ENCODE measurements around the gene CDH4. TPM values are rescaled to one million over a fixed set of nuclear protein-coding genes. Genes with fewer than 3 reads are reported as not detected.
"Not testable (repeated sequence)": the region's sequence is repeated elsewhere in the genome, so short reads cannot be mapped to it uniquely, and the experiment has no call there.

CDH4 gene
- total RNA-seq, 1 donor from 2014 or later: 12.1 TPM

GRCh38 chr20:61450549-61450948, 198.5 kb downstream of the CDH4 start:
- Histone ChIP-seq H3K4me3 (ENCODE audit: low read depth, low read length) (no peak overlapping the region), H3K27me3 (ENCODE audit: control insufficient read depth, insufficient read depth, low read length) (no peaks in the 10 kb centered on the region), H3K36me3 (ENCODE audit: control insufficient read depth, insufficient read depth, low read length) (no peaks in the 10 kb centered on the region)
- DNase-seq (ENCODE audit: low read depth) (no peak), FAIRE-seq (no peak)
- TF ChIP-seq CTCF (IDR thresholded peaks at IDR 0.05; ENCODE audit: insufficient read depth, low read length, severe bottlenecking): no peak

- H3K27me3 ChIP-seq (ENCODE audit: control insufficient read depth, insufficient read depth, low read length): no peaks in the 10 kb centered on the region
- no peak for TF ChIP-seq CTCF (IDR thresholded peaks at IDR 0.05; ENCODE audit: insufficient read depth, low read length, severe bottlenecking)
- no peaks in the 10 kb centered on the region for H3K36me3 ChIP-seq (ENCODE audit: control insufficient read depth, insufficient read depth, low read length)
- H3K4me3 ChIP-seq (ENCODE audit: low read depth, low read length): no peak overlapping the region
- DNase-seq (ENCODE audit: low read depth) (no peak), FAIRE-seq (no peak)
Measured at GRCh38 chr20:61451009-61451408, 198.9 kb downstream of the CDH4 start.

GRCh38 chr20:61451953-61452352, 199.9 kb downstream of the CDH4 start:
- FAIRE-seq (no peak), DNase-seq (ENCODE audit: low read depth) (no peak)
- Histone ChIP-seq H3K4me3 (ENCODE audit: low read depth, low read length) (no peak overlapping the region), H3K27me3 (ENCODE audit: control insufficient read depth, insufficient read depth, low read length) (no peaks in the 10 kb centered on the region), H3K36me3 (ENCODE audit: control insufficient read depth, insufficient read depth, low read length) (no peaks in the 10 kb centered on the region)
- TF ChIP-seq CTCF (IDR thresholded peaks at IDR 0.05; ENCODE audit: insufficient read depth, low read length, severe bottlenecking): no peak

GRCh38 chr20:61453219-61453618, 201.2 kb downstream of the CDH4 start:
- no peak for FAIRE-seq

GRCh38 chr20:61453623-61454022, 201.6 kb downstream of the CDH4 start:
- DNase-seq (ENCODE audit: low read depth); H3K27me3 ChIP-seq (ENCODE audit: control insufficient read depth, insufficient read depth, low read length); H3K4me3 ChIP-seq (ENCODE audit: low read depth, low read length); FAIRE-seq; H3K36me3 ChIP-seq (ENCODE audit: control insufficient read depth, insufficient read depth, low read length): not testable (repeated sequence)

More at GRCh38 chr20:61453219-61453618, 201.2 kb downstream of the CDH4 start:
- H3K27me3 ChIP-seq (ENCODE audit: control insufficient read depth, insufficient read depth, low read length): no peaks in the 10 kb centered on the region
- no peaks in the 10 kb centered on the region for H3K36me3 ChIP-seq (ENCODE audit: control insufficient read depth, insufficient read depth, low read length)
- no peak for DNase-seq (ENCODE audit: low read depth)
- no peak for TF ChIP-seq CTCF (IDR thresholded peaks at IDR 0.05; ENCODE audit: insufficient read depth, low read length, severe bottlenecking)
- no peak overlapping the region for H3K4me3 ChIP-seq (ENCODE audit: low read depth, low read length)

GRCh38 chr20:61454053-61454452, 202.0 kb downstream of the CDH4 start:
- no peak for TF ChIP-seq CTCF (IDR thresholded peaks at IDR 0.05; ENCODE audit: insufficient read depth, low read length, severe bottlenecking)
- no peak for DNase-seq (ENCODE audit: low read depth)
- Histone ChIP-seq H3K4me3 (ENCODE audit: low read depth, low read length) (no peak overlapping the region), H3K27me3 (ENCODE audit: control insufficient read depth, insufficient read depth, low read length) (no peaks in the 10 kb centered on the region), H3K36me3 (ENCODE audit: control insufficient read depth, insufficient read depth, low read length) (no peaks in the 10 kb centered on the region)
- no peak for FAIRE-seq
